ENCODE results near the gene MANBA.

MANBA gene

GRCh38 chr4:102586002-102586643 is 174.6 kb downstream of the MANBA start:
- DNase-seq, result no peak

- DNase-seq, result no peak
Measured at GRCh38 chr4:102585329-102585728, 175.4 kb downstream of the MANBA start.

- DNase-seq, result no peak
Measured at GRCh38 chr4:102584091-102584490, 176.7 kb downstream of the MANBA start.
